HepG2 (cell line): ENCODE results near the gene PSEN2. TPM values are rescaled to one million over a fixed set of nuclear protein-coding genes. Genes with fewer than 3 reads are reported as not detected.

Source experiments
- HDAC2 ChIP-seq: sonication (generic); formaldehyde crosslinking; IDR thresholded peaks from 2 replicates; pipeline ENCODE4 v1.4.0; 2020; ENCODE audit warnings: missing genetic modification reagents
- HIVEP1 ChIP-seq: sonication (generic); formaldehyde crosslinking; IDR thresholded peaks from 2 replicates; pipeline ENCODE4 v1.4.0; 2020; ENCODE audit warnings: mild to moderate bottlenecking, missing genetic modification reagents
- IRF2 ChIP-seq: IDR thresholded peaks from 2 replicates; pipeline ENCODE4 v1.6.1; 2018; ENCODE audit warnings: missing genetic modification reagents, missing compliant biosample characterization
- KLF13 ChIP-seq: sonication (generic); formaldehyde crosslinking; IDR thresholded peaks from 2 replicates; pipeline ENCODE4 v1.4.0; 2020; ENCODE audit warnings: mild to moderate bottlenecking, missing genetic modification reagents
- NCOR1 ChIP-seq: fragments of 200-600 bp; sonication (generic); IDR thresholded peaks from 2 replicates; pipeline ENCODE4 v1.7.0; 2017; ENCODE audit warnings: antibody characterized with exemption, low read length, borderline replicate concordance
- PBX3 ChIP-seq: sonication (generic); formaldehyde crosslinking; IDR thresholded peaks from 2 replicates; pipeline ENCODE4 v1.8.1; 2023; ENCODE audit warnings: missing genetic modification reagents, inconsistent platforms, borderline replicate concordance
- SNAPC4 ChIP-seq: sonication (generic); formaldehyde crosslinking; IDR thresholded peaks from 2 replicates; pipeline ENCODE4 v1.4.0; 2020; ENCODE audit warnings: mild to moderate bottlenecking, missing genetic modification reagents
- SP4 ChIP-seq: sonication (generic); formaldehyde crosslinking; IDR thresholded peaks from 2 replicates; pipeline ENCODE4 v1.8.1; 2023; ENCODE audit warnings: mild to moderate bottlenecking, missing genetic modification reagents
- ZBTB26 ChIP-seq: IDR thresholded peaks from 2 replicates; pipeline ENCODE4 v1.6.1; 2016; ENCODE audit warnings: missing compliant biosample characterization, missing genetic modification reagents, borderline replicate concordance
- ZNF224 ChIP-seq: sonication (generic); formaldehyde crosslinking; IDR thresholded peaks from 2 replicates; pipeline ENCODE4 v1.5.0; 2020; ENCODE audit warnings: mild to moderate bottlenecking, missing genetic modification reagents
- ZNF33A ChIP-seq: sonication (generic); formaldehyde crosslinking; IDR thresholded peaks from 2 replicates; pipeline ENCODE4 v1.5.1; 2020; ENCODE audit warnings: missing genetic modification reagents, mild to moderate bottlenecking, moderate library complexity, borderline replicate concordance
- ZNF451 ChIP-seq: sonication (generic); formaldehyde crosslinking; IDR thresholded peaks from 2 replicates; pipeline ENCODE4 v1.5.0; 2020; ENCODE audit warnings: mild to moderate bottlenecking, missing genetic modification reagents
- ZNF605 ChIP-seq: sonication (generic); formaldehyde crosslinking; IDR thresholded peaks from 2 replicates; pipeline ENCODE4 v1.8.0; 2022; ENCODE audit warnings: mild to moderate bottlenecking, missing genetic modification reagents
- ZNF704 ChIP-seq: sonication (generic); formaldehyde crosslinking; IDR thresholded peaks from 2 replicates; pipeline ENCODE4 v1.8.1; 2023; ENCODE audit warnings: mild to moderate bottlenecking, inconsistent platforms, moderate library complexity, missing genetic modification reagents, borderline replicate concordance
- ZNF775 ChIP-seq: sonication (generic); formaldehyde crosslinking; IDR thresholded peaks from 2 replicates; pipeline ENCODE4 v1.4.0; 2020; ENCODE audit warnings: missing genetic modification reagents, mild to moderate bottlenecking, moderate library complexity, borderline replicate concordance
- polyA plus RNA-seq, 8 experiments: library from polyadenylated mRNA; depleted of rRNA in 3 of 8; stranded (reverse) in 7 of 8; unstranded in 1 of 8; fragments of >200 nt; fragmentation: Illumina TruSeq in 4 of 8; extraction: Trizol in 4 of 8; gene quantifications; 2 replicates each; pipeline versions ENCODE4 v1.2.1 to v1.2.3, GENCODE V29; 2011 to 2016; ENCODE audit warnings: low read depth in 4 of 8, missing spikeins in 1 of 8, mixed read lengths in 1 of 8; ENCODE audit not compliant: insufficient read depth in 1 of 8
- total RNA-seq, 5 experiments: library from RNA; depleted of rRNA; stranded (reverse); fragments of >200 nt; fragmentation: Illumina TruSeq; extraction: Trizol; gene quantifications; 2 replicates each; pipeline ENCODE4 v1.2.3, GENCODE V29; 2016; ENCODE audit warnings: low read depth in 1 of 5

The PSEN2 gene
- total and polyA plus RNA-seq, 2 of the 13 experiments (the other 11 are each of a cell fraction or from before 2014, with no cell fraction given): 5.9 to 13.1 TPM

GRCh38 chr1:226945106-226945857 is 74.9 kb downstream of the PSEN2 start (continued):
- TF ChIP-seq KLF13 (CRISPR knock-in tag) (no peak), SP4 (no peak), ZNF224 (peak; percentile 88; the same call in 1 of the 2 replicates), HIVEP1 (CRISPR knock-in tag) (peak; percentile 25; the same call in 1 of the 2 replicates), PBX3 (CRISPR knock-in tag) (no peak), ZNF775 (CRISPR knock-in tag) (no peak), ZNF33A (CRISPR knock-in tag) (no peak), ZNF605 (CRISPR knock-in tag) (peak; percentile 16; the same call in 1 of the 2 replicates), NCOR1 (peak; percentile 28; the same call in 1 of the 2 replicates), ZNF704 (0 out of 2 replicates have a peak, but pooled peaks have one; percentile 13), SNAPC4 (CRISPR knock-in tag) (no peak), ZBTB26 (CRISPR knock-in tag) (peak; percentile 9; the same call in 1 of the 2 replicates), HDAC2 (CRISPR knock-in tag) (peak; percentile 53; the same call in 1 of the 2 replicates), ZNF451 (no peak; the same call in none of the 2 replicates), IRF2 (CRISPR knock-in tag) (peak; percentile 70)
